GM18526 (cell line): Measurements from ENCODE around the gene TRPC1.

Source experiments
- POLR2A ChIP-seq: IDR thresholded peaks from 3 replicates; pipeline ENCODE4 v1.6.1; 2011; ENCODE audit not compliant: insufficient read length; ENCODE audit errors: extremely low read depth

Gene TRPC1

DNA sequence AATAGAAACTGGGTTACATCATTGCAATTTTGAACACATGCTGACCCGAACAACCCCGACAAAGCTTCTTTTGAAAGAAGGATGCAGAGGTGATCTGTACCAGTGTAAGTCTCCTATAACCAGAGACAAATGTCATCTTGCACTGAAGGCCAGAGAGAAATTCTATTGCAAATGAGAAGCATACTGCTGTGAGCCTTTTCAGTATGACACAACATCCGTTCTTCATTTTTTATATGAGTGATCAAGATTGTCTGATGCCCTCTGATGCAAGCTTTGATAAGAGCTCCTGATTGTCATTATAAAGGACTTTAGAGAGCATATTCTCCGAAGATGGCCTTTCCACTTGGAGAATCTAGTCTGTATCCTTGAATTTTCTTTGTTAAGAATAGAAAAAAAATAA lies 128.2 kb downstream of the TRPC1 start:
- TF ChIP-seq POLR2A, result no peak

DNA sequence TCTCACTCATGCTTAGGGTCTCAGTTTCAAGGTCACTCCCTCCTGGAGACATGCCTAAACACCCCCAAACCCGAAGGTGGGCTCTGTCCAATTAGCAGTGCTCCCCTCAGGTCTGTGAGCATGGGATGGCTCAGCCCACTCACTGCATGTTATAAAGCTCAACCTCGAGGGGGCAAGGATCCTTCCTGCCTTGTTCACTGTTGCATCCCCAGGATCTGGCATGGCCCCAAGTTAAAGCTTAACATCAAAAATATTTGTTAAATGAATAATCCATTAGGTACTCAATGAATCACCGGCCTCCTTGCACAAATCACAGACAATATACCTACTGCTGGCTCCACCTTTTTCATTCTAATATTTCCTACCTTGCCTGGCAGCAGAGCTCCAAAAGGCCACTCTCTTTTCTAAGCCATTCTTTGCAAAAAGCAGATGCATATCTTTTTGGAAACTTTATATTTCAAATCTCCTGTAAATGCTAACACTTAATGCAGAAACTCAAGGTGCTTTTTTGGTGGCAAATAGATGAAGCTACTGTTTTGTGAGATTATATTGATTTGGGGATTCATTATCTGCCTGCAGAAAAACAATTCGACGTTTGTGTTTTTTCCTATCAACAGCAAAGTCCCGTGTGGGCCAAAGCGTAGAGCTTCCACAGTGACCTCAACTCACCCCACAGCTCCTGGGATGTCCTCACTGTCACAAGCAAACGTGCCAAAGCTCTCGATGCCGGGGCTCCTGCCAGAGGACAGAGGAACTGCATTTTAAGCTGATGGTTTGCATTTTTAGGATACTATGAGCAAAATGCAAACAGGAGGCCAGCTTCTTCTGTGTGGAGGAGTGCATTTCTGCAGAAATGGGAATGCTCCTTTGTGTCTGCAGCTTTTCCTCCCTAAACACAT lies 129.7 kb downstream of the TRPC1 start:
- no peak for TF ChIP-seq POLR2A

DNA sequence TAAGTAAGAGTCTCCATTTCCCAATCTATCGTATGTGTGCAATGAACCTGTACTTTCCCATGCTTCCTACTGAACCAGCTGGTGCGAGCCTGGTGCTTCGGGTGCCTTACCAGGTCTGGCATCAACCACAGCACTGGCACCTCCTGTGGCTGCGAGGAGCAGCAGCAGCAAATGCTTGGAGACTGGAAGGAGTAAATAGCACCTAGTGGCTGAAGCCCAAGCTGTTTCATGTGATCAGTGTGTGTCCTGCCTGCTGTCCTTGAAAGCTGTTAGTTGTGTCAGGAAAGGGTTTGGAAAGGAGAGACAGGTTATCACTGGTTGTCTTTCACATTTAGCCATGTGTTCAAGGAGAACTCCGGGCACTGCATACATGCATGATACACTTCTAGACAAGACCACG lies 133.2 kb downstream of the TRPC1 start:
- no peak for TF ChIP-seq POLR2A
